Bronchial epithelial cell (primary cell): Measurements from ENCODE around the gene XRCC2. TPM values are rescaled to one million over a fixed set of nuclear protein-coding genes. Genes with fewer than 3 reads are reported as not detected.
A peak's percentile ranks its signal among the peaks of the same experiment; 100 is the strongest.

ENCODE experiments used
- DNase-seq: peaks from one replicate; pipeline ENCODE4 v3.0.0-alpha.2; 2010; ENCODE audit warnings: low read depth
- FAIRE-seq: peaks from 2 replicates; lab custom pipeline; 2011; peaks lifted over from hg19 to GRCh38; lab: Jason Lieb, UNC
- H3K27me3 ChIP-seq: 2 replicates; pipeline ENCODE4 v1.5.1; 2011; ENCODE audit warnings: low read length; ENCODE audit not compliant: control insufficient read depth, insufficient read depth
- H3K36me3 ChIP-seq: 2 replicates; pipeline ENCODE4 v1.5.1; 2011; ENCODE audit warnings: low read length; ENCODE audit not compliant: control insufficient read depth, insufficient read depth
- H3K4me3 ChIP-seq: 2 replicates; pipeline ENCODE4 v1.5.1; 2011; ENCODE audit warnings: mild to moderate bottlenecking, low read depth, low read length, control low read depth
- total RNA-seq: library from RNA; depleted of rRNA; stranded (reverse); fragments of >200 nt; gene quantifications from 2 replicates; pipeline ENCODE4 v1.2.1, GENCODE V29; 2014
- TF ChIP-seq, protein P1 (sequence below): IDR thresholded peaks from 2 replicates; pipeline ENCODE4 v1.5.1; 2011; ENCODE audit warnings: mild to moderate bottlenecking, moderate library complexity, low read length, control low read depth, inconsistent platforms; ENCODE audit not compliant: insufficient read depth, severe bottlenecking

XRCC2 gene
- total RNA-seq, 1 donor from 2014 or later: 0.26 TPM

GRCh38 chr7:152677808-152678670, 2.1 kb upstream of the XRCC2 start:
- DNase-seq: no peak
- FAIRE-seq: no peak
- Histone ChIP-seq H3K27me3 (no peaks in the 10 kb centered on the region), H3K4me3 (no peak overlapping the region), H3K36me3 (no peaks in the 10 kb centered on the region)
- TF ChIP-seq, protein P1, sequence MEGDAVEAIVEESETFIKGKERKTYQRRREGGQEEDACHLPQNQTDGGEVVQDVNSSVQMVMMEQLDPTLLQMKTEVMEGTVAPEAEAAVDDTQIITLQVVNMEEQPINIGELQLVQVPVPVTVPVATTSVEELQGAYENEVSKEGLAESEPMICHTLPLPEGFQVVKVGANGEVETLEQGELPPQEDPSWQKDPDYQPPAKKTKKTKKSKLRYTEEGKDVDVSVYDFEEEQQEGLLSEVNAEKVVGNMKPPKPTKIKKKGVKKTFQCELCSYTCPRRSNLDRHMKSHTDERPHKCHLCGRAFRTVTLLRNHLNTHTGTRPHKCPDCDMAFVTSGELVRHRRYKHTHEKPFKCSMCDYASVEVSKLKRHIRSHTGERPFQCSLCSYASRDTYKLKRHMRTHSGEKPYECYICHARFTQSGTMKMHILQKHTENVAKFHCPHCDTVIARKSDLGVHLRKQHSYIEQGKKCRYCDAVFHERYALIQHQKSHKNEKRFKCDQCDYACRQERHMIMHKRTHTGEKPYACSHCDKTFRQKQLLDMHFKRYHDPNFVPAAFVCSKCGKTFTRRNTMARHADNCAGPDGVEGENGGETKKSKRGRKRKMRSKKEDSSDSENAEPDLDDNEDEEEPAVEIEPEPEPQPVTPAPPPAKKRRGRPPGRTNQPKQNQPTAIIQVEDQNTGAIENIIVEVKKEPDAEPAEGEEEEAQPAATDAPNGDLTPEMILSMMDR: no peak

DNA sequence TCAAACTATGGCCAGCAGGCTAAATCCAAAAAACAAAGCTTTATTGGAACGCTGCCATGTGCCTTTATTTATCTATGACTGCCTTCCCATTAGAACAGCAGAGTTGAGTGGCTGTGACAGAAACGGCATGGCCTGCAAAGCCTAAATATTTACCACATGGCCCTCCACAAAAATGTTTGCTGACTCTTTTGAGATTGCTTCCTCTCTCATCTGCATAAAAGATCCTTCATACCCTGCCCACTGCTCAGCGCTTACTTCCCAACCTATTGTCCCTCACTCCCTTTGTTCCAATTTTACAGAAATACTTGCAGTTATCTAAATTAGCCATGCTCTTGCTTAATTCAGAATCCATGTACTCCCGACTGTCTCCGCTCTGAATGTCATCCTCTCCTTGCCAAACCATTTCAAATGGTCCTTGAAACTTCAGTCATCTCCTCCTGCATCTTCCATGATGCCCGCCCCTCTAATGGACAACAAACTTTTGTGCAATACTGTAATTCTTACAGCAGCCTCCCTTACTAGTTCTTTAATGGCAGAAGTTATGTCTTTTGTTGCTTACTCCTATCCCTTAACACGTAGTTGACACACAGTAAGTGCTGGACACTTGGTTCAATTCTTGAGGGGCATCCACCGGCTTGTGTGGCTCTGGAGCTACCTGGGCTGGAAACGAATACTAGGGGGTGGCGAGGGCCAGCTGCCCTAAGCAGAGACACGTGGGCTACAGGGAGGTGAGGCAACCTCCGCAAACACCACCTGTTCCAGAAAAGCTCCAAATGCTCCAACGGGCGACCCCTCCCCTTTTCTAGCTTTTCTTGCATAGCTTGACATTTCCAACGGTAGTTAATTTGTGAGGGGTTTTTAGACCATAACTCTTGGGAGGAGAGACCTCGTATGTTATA, 832 bp downstream of the XRCC2 start:
- FAIRE-seq (no peak), DNase-seq (no peak)
- TF ChIP-seq, protein P1: no peak
- Histone ChIP-seq H3K4me3 (peak overlapping the region; percentile 85), H3K27me3 (no peaks in the 10 kb centered on the region), H3K36me3 (no peaks in the 10 kb centered on the region)

DNA sequence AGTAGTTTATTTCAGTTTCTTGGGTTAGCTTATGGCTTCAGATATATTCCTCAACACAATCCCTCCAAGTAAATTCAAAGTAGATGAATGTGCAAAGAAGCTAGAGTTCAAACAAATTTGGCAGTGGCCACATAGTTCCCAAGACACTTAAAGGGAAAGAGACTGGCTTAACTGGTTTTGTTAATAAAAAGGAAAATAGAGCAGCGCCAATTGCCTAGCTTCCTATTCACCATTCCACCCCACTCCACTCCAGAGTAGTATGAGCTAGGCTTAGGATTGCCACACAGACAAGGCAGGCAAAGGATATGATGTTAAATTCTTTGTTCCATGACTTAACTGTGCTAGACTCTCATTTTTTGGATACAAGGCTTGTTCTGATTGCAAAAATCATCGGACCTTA, 2.0 kb downstream of the XRCC2 start:
- TF ChIP-seq, protein P1: no peak
- Histone ChIP-seq H3K27me3 (no peaks in the 10 kb centered on the region), H3K4me3 (no peak overlapping the region), H3K36me3 (no peaks in the 10 kb centered on the region)
- FAIRE-seq (no peak), DNase-seq (peak; percentile 20)

GRCh38 chr7:152672626-152673025, 3.3 kb downstream of the XRCC2 start:
- no peak for FAIRE-seq
- H3K27me3 ChIP-seq: no peaks in the 10 kb centered on the region

DNA sequence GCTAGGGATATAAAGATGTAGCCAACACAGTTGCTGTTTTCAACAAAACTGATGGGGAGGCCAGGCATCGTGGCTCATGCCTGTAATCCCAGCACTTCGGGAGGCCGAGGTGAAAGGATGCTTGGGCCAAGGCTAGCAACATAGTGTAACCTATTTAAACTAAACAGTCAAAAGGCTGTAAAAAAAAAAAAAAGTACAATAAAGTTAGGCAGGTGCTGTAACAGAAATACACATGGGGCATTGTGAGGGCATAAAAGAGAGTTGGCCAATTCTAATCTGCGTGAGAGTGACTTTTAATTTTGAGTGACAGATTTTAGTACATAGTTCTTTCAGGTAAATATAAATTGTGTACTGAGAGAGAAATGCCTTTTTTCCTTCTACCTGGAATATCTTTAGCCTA, 6.2 kb downstream of the XRCC2 start:
- DNase-seq: no peak
- no peaks in the 10 kb centered on the region for H3K36me3 ChIP-seq
- no peak overlapping the region for H3K4me3 ChIP-seq
- no peak for FAIRE-seq
- TF ChIP-seq, protein P1: no peak
- no peaks in the 10 kb centered on the region for H3K27me3 ChIP-seq

More at GRCh38 chr7:152672626-152673025, 3.3 kb downstream of the XRCC2 start:
- no peak for DNase-seq
- Histone ChIP-seq H3K36me3 (no peaks in the 10 kb centered on the region), H3K4me3 (no peak overlapping the region)
- TF ChIP-seq, protein P1: no peak
